HL-60/S4 (cell line): ENCODE results near the gene FAM3D.
"Not testable (repeated sequence)": the region's sequence is repeated elsewhere in the genome, so short reads cannot be mapped to it uniquely, and the experiment has no call there.

ENCODE experiments used
- in situ Hi-C: fragments of 300-500 bp; cut with MboI; formaldehyde crosslinking; loops from 2 replicates; pipeline ENCODE4 v1.14.3; 2022; ENCODE audit warnings: low sequenced_read_pairs

The FAM3D gene

DNA sequence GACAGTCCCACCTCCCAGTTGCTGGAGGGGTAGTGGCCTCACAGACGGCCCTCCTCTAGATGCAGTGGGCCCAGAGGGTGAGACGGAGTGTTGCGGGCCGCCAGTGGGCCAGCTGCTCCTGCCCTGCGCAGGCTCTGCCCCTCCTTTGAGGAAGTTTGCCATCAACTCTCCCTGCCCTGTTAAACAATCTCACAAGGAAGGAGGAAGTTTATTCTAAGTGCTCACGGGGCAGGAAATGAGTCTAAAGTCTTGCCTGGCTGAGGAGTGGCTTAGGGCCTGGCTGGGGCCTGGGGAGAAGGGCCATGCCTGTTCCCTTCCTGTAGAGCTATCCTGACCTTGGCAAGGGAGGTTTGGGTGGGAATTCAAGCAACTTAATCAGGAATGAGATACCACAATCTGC lies at the start of gene FAM3D:
TSS of gene FAM3D (minus strand) at position 92 of the 400 bp plus-strand sequence. CDS start 11,211 bp downstream, outside the sequence.
- in situ Hi-C loops: no loop called here

DNA sequence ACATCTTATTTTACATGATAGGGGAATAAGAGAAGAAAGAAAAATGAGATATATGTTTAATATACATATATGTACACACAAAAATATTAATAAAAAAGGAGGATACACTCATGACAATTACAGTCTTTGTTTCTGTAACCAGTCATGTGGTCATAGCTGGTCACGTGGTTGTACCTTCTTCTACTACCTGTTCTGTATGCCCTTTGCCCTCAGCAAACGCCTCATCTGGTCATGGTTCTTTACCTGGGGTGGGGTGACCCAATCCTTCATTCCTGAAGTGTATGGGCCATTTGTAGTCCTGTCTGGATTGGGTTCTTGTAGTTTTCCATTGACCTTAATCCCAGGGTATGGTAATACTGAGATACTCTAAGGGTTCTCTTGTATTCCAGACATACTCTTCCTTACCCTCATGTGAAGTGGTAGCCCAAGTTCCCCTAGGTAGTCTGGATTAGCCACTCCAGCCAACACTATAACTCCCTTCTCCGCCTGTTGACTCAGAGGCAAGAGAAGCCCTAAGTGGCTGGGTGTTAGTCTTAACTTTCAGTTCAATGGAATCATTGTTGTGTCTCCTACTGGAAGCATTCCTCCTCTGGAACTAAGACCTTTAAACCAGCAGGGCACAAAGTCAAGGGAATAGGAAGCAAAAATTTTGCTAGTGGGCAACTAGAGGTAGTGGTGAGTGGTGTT lies 47.3 kb upstream of the FAM3D start:
- in situ Hi-C loops: no loop called here

- in situ Hi-C loops: no loop called here
Observed at GRCh38 chr3:58711871-58712270, 45.3 kb upstream of the FAM3D start.

DNA sequence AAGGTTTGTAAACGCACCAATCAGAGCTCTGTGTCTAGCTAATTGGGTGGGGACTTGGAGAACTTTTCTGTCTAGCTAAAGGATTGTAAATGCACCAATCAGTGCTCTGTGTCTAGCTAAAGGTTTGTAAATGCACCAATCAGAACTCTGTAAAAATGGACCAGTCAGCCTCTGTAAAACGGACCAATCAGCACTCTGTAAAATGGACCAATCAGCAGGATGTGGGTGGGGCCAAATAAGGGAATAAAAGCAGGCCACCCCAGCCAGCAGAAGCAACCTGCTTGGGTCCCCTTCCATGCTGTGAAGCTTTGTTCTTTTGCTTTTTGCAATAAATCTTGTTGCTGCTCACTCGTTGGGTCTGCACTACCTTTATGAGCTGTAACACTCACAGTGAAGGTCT lies 42.4 kb upstream of the FAM3D start:
- in situ Hi-C loops: not testable (repeated sequence)

- in situ Hi-C loops: no loop called here
Observed at GRCh38 chr3:58708116-58708791, 41.7 kb upstream of the FAM3D start.

DNA sequence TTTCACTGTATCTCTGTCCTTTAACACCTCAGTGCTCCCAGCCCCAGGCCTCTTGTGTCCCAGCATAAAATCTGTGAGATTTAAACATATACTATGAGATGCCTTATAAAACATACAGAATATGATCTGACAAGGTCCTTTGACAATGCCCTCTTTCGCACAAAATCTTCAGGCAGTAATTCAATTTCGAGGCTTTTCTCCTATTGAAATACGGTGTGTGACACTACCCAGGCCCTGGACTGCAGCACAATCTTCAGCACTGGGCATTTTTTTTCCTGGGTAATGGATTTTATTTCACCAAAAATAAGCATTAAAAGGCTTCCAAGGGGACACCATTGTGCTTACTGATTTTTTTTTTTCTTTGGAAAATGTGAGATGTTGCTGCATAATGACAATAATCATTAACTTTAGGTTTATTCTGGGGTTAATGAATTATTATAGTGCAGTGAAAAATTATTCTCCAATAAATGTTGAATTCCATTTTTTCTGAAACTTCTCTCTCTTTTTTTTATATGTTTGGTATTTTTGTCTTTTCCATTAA lies 40.9 kb upstream of the FAM3D start:
- in situ Hi-C loops: no loop called here

DNA sequence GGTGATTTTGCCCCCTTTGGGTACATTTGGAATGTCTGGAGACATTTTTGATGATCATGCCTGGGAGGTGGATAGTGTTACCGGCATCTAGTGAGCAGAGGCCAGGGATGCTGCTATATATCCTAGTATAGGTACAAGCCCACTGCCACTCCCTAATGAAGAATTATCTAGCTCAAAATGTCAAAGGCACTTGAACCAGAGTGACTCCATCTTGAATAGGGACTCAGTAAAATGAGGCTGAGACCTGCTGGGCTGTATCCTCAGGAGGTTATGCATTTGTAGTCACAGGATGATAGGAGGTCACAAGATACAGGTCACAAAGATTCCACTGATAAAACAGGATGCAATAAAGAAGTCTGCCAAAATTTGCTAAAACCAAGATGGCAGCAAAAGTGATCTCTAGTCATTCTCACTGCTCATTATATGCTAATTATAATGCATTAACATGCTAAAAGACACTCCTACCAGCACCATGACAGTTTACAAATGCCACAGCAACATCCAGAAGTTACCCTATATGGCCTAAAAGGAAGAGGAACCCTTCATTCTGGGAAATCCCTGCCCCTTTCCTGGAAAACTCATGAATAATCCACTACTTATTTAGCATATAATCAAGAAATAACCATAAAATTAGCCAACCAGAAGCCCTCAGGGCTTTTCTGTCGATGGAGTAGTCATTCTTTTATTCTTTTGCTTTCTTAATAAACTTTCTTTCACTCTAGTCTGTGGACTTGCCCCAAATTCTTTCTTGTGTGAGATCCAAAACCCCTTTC lies 40.0 kb upstream of the FAM3D start:
- in situ Hi-C loops: no loop called here

GRCh38 chr3:58704745-58705144 lies 38.2 kb upstream of the FAM3D start:
- in situ Hi-C loops: no loop called here

GRCh38 chr3:58704304-58704703 lies 37.7 kb upstream of the FAM3D start:
- in situ Hi-C loops: not testable (repeated sequence)

GRCh38 chr3:58698246-58698645 lies 31.7 kb upstream of the FAM3D start:
- in situ Hi-C loops: no loop called here

DNA sequence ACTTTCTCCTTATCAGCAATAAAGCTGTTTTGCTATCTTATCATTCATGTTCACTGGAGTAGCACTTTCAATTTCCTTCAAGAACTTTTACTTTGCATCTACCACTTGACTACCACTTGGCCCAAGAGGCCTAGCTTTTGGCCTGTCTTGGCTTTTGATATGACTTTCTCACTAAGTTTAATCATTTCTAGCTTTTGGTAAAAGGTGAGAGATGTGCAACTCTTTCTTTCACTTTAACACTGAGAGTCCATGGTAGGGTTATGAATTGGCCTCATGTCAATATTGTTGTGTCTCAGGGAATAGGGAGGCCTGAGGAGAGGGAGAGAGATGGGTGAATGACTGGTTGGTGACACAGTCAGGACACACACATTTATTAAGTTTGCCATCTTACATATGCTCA lies 31.0 kb upstream of the FAM3D start:
- in situ Hi-C loops: no loop called here

DNA sequence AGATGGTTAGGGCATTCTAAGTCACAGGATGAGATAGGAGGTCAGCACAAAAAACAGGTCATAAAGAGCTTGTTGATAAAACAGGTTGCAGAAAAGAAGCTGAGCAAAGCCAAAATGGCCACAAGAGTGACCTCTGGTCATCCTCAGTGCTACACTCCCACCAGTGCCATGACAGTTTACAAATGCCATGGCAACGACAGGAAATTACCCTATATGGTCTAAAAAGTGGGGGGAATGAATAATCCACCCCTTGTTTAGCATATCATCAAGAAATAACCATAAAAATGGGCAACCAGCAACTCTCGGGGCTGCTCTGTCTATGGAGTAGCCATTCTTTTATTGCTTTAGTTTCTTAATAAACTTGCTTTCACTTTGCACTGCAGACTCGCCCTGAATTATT lies 30.2 kb upstream of the FAM3D start:
- in situ Hi-C loops: not testable (repeated sequence)

GRCh38 chr3:58696093-58696492 lies 29.5 kb upstream of the FAM3D start:
- in situ Hi-C loops: no loop called here

- in situ Hi-C loops: not testable (repeated sequence)
Observed at GRCh38 chr3:58695284-58695683, 28.7 kb upstream of the FAM3D start.

GRCh38 chr3:58693940-58694850 lies 27.6 kb upstream of the FAM3D start:
- in situ Hi-C loops: no loop called here

DNA sequence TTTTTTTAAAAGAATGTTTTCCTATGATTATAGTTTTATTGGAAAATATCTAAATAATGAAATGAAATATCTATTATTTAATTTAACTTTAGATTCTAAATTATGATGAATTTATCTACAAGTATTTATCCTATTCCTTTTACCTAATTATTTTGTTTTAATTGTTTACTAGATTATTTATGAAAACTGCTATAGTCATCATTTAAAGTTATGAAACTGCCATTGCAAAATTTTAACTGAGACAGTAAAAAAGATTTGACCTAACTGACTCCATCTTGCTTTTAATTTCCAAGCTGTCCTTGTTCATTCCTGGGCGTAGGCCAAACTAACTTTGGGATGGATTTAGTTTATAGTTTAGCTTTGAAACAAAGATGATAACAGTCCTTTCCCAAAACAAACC lies 25.9 kb upstream of the FAM3D start:
- in situ Hi-C loops: no loop called here

GRCh38 chr3:58691997-58692396 lies 25.4 kb upstream of the FAM3D start:
- in situ Hi-C loops: no loop called here

DNA sequence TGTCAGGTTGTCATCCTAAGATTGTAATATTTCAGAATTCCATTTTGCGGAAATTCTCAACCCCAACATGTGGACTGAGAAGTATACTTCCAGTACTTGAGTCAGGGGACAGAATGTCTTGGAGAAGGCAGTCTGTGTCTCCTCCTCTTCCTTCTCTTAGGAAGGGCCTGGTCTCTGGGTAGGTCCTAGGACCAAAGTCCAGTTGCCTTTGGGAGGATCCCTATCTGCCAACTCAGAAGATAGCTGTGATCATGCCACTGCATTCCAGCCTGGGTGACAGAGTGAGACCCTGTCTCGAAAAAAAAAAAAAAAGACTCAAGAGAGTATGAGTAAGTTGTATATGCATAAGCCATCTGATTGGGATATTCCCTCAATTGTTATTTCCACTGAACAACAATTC lies 23.9 kb upstream of the FAM3D start:
- in situ Hi-C loops: no loop called here

DNA sequence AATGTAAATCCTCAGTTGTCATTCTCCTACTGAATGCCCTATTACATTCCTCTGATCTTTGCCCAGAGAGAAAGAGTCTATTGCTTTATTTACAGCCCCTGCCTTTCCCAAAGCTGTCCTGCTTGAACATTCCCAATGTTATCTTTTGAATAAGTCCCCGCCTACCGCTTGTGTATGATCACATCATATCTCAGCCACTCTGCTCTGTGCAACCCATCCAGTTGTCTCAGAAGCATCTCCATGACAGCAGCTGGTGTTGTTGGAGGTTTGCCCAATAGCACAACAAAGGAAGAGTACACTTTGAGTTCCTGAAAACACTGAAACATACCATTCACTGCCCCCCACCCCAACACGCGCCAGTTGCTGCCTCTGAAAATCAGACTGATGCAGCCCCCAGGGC lies 22.0 kb upstream of the FAM3D start:
- in situ Hi-C loops: no loop called here

GRCh38 chr3:58686847-58687246 lies 20.3 kb upstream of the FAM3D start:
- in situ Hi-C loops: no loop called here

- in situ Hi-C loops: no loop called here
Observed at GRCh38 chr3:58685641-58686040, 19.1 kb upstream of the FAM3D start.
